DND-41 (cell line): ENCODE measurements around the gene PRRT3.

ENCODE experiments used
- CTCF ChIP-seq: IDR thresholded peaks from 2 replicates; pipeline ENCODE4 v1.5.1; 2012; ENCODE audit warnings: borderline replicate concordance, low read length, moderate library complexity, mild to moderate bottlenecking; ENCODE audit not compliant: poor library complexity, severe bottlenecking; ENCODE audit errors: extremely low read depth
- EZH2 ChIP-seq: IDR thresholded peaks from 3 replicates; pipeline ENCODE4 v1.6.1; 2012; ENCODE audit warnings: borderline replicate concordance, low read depth, mild to moderate bottlenecking, moderate library complexity, low read length, inconsistent platforms; ENCODE audit not compliant: severe bottlenecking

DNA sequence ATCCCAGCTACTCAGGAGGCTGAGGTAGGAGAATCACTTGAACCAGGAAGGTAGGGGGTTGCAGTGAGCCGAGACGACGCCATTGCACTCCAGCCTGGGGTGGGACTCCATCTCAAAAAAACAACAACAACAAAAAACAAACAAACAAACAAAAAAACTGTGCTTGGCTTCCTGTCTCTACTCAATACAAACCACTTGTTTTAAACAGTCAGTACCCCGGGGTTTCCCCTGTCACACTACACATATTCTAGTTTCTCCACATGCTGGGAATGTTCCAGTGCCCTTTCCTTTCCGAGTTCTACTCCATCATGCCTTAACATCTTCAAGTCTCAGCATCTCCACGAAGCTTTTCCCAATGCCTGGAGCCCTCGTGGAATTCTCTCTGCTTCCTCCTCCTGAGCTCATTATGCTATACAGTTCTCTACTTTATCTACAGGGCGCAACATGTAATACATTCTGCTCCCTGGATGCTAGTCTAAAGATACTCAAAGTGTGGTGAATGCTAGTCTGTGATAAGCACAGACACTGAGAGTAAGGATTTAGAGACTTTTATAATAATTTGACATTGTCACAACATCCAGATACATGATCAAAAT, 26.6 kb upstream of the PRRT3 start:
- TF ChIP-seq CTCF (no peak), EZH2 (no peak)
